MCF 10A (cell line): ENCODE measurements around the gene NUTF2. TPM values are rescaled to one million over a fixed set of nuclear protein-coding genes. Genes with fewer than 3 reads are reported as not detected.
A peak's percentile ranks its signal among the peaks of the same experiment; 100 is the strongest.

ENCODE experiments used
- BruUV-seq: library from RNA; stranded (reverse); fragments of 400-500 nt; replicated peaks from 2 replicates; lab custom pipeline; 2021; lab: Mats Ljungman, UMichigan
- CTCF ChIA-PET: fragments of 300-600 bp; sonication (Branson Sonifier 250); formaldehyde crosslinking; extraction: SDS; loops from one replicate; lab custom pipeline; 2021; ENCODE audit warnings: antibody characterized with exemption, inconsistent platforms; lab: Yijun Ruan, JAX
- POLR2A ChIA-PET: fragments of 300-600, 350-650 bp; sonication (Branson Sonifier 250); formaldehyde crosslinking; extraction: SDS; loops from one replicate; lab custom pipeline; 2020; ENCODE audit warnings: antibody characterized with exemption, inconsistent platforms; lab: Yijun Ruan, JAX
- DNase-seq: peaks from one replicate; pipeline ENCODE4 v3.0.0-alpha.2; 2018; ENCODE audit not compliant: unreplicated experiment
- H3K27ac Mint-ChIP-seq: one replicate; pipeline ENCODE4 v1.8.0; 2022; ENCODE audit warnings: mild to moderate bottlenecking, low read depth, mixed read lengths; ENCODE audit not compliant: unreplicated experiment
- H3K27me3 Mint-ChIP-seq: one replicate; pipeline ENCODE4 v1.8.0; 2022; ENCODE audit warnings: mixed read lengths; ENCODE audit not compliant: insufficient read depth, unreplicated experiment
- H3K36me3 Mint-ChIP-seq: one replicate; pipeline ENCODE4 v1.8.0; 2022; ENCODE audit warnings: mild to moderate bottlenecking, moderate library complexity, mixed read lengths; ENCODE audit not compliant: insufficient read depth, unreplicated experiment
- H3K4me1 Mint-ChIP-seq: one replicate; pipeline ENCODE4 v1.8.0; 2022; ENCODE audit warnings: mixed read lengths; ENCODE audit not compliant: insufficient read depth, unreplicated experiment
- H3K4me3 Mint-ChIP-seq: one replicate; pipeline ENCODE4 v1.8.0; 2022; ENCODE audit warnings: mild to moderate bottlenecking, moderate library complexity, mixed read lengths; ENCODE audit not compliant: unreplicated experiment
- H3K9me3 Mint-ChIP-seq: one replicate; pipeline ENCODE4 v1.8.0; 2022; ENCODE audit warnings: mixed read lengths; ENCODE audit not compliant: unreplicated experiment
- intact Hi-C: fragments of 100-400 bp; cut with micrococcal nuclease; formaldehyde crosslinking; loops from 2 replicates; pipeline ENCODE4 v1.14.1; 2022
- total RNA-seq: library from RNA; stranded (reverse); gene quantifications from 2 replicates; pipeline ENCODE4 v1.2.3, GENCODE V29; 2022
- TF ChIP-seq, protein P1 (sequence below): fragments of 200-600 bp; IDR thresholded peaks from one replicate; pipeline ENCODE4 v1.8.0; 2022; ENCODE audit warnings: antibody characterized with exemption, mild to moderate bottlenecking; ENCODE audit not compliant: unreplicated experiment

NUTF2 gene
- total RNA-seq, 1 experiment from 2014 or later: 133 TPM

DNA sequence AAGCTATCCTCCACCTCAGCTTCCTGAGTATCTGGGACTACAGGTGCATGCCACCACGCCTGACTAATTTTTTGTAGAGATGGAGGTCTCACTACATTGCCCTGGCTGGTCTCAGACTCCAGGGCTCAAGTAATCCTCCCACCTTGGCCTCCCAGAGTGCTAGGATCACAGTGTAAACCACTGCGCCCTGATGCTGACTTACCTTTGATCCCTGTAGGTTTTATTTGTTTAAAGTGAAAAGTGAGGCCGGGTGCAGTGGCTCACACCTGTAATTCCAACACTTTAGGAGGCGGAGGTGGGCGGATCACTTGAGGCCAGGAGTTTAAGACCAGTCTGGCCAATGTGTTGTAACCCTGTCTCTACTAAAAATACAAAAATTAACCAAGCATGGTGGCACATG is 55.0 kb downstream of the NUTF2 start:
- POLR2A ChIA-PET: no interaction called here
- Mint-ChIP-seq H3K27me3 (no peaks in the 10 kb centered on the region), H3K36me3 (peaks cover 52% of the 10 kb centered on the region), H3K4me1 (no peaks in the 10 kb centered on the region), H3K27ac (no peak overlapping the region), H3K9me3 (no peaks in the 10 kb centered on the region), H3K4me3 (no peak overlapping the region)
- TF ChIP-seq, protein P1, sequence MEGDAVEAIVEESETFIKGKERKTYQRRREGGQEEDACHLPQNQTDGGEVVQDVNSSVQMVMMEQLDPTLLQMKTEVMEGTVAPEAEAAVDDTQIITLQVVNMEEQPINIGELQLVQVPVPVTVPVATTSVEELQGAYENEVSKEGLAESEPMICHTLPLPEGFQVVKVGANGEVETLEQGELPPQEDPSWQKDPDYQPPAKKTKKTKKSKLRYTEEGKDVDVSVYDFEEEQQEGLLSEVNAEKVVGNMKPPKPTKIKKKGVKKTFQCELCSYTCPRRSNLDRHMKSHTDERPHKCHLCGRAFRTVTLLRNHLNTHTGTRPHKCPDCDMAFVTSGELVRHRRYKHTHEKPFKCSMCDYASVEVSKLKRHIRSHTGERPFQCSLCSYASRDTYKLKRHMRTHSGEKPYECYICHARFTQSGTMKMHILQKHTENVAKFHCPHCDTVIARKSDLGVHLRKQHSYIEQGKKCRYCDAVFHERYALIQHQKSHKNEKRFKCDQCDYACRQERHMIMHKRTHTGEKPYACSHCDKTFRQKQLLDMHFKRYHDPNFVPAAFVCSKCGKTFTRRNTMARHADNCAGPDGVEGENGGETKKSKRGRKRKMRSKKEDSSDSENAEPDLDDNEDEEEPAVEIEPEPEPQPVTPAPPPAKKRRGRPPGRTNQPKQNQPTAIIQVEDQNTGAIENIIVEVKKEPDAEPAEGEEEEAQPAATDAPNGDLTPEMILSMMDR: no peak
- intact Hi-C loops: no loop called here
- no peak for DNase-seq
- CTCF ChIA-PET: interaction anchor here (0.6 to 1.0 kb wide), 3 partner anchors 14 to 169 kb away, joined by 3 to 5 read pairs (median 3); no protein-coding TSS in a partner anchor
- no TSS peak for BruUV-seq

DNA sequence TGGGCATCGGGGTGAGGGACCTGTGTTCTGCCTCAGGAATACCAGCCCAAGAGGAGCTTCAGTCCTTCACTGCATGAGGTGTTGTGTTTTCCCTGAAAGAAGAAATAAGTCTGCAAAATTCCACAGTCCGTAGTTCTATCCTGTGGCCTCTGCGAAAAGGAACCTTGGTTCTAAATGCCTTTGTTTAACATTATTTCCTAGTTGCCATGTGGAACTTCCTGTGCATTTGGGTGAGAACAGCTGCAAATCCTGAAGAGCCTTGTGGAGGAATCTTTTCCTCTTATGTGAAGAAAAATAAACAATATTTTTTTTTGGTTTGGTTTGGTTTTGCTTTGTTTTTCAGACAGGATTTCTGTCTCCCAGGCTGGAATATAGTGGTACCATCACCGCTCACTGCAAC is 56.1 kb downstream of the NUTF2 start:
- CTCF ChIA-PET: interaction anchor here (0.5 to 3.0 kb wide), 5 partner anchors 12 to 765 kb away, joined by 3 to 11 read pairs (median 5); partner anchors contain the start of gene NRN1L
- H3K27me3 Mint-ChIP-seq: no peaks in the 10 kb centered on the region
- no TSS peak for BruUV-seq
- POLR2A ChIA-PET: no interaction called here
- no peak for DNase-seq
- no peaks in the 10 kb centered on the region for H3K9me3 Mint-ChIP-seq
- no peaks in the 10 kb centered on the region for H3K4me1 Mint-ChIP-seq
- intact Hi-C loops: no loop called here
- H3K36me3 Mint-ChIP-seq: peaks cover 46% of the 10 kb centered on the region
- no peak overlapping the region for H3K27ac Mint-ChIP-seq
- no peak overlapping the region for H3K4me3 Mint-ChIP-seq
- TF ChIP-seq, protein P1: no peak

DNA sequence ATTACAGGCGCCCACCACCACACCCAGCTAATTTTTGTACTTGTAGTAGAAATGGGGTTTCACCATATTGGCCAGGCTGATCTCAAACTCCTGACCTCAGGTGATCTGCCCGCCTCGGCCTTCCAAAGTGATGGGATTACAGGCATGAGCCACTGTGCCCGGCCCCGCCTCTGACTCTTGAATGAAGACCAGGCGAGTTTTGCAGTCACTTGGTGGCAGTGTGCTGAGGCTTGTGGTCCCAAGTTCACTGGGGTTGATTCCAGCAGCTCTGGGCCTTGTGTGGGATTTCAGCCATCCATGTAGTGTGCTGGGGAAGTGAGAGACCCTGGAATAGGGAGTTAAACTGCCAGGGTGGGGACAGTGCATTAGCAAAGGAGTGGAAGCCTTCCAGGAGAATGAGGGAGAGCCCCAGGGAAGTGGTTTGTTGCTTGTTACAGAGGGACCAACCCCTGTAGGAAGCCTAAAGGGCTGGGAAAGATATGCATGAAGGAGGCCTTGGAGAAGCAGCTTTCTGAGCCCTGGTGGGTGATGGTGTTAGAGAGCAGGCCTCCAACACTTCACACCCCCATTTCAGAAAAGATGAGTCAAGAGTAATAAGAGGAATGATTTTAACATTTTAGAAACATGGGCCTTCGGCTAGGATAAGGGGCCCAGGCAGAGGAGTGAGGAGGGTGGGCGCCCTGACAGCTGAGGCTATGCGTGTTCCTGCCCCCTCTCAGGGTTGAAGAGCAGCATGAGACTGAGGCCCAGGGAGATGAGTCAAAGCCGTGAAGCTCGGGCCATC is 60.9 kb downstream of the NUTF2 start:
- ChIA-PET POLR2A (interaction anchor here (0.5 to 1.4 kb wide), 5 partner anchors 14 to 140 kb away, joined by 3 read pairs; partner anchors contain the start of gene PSKH1), CTCF (interaction anchor here (1.2 to 2.6 kb wide), 3 partner anchors 12 to 91 kb away, joined by 4 to 10 read pairs (median 6); partner anchors contain the start of gene NRN1L)
- TF ChIP-seq, protein P1: no peak
- intact Hi-C loops: no loop called here
- Mint-ChIP-seq H3K36me3 (peaks cover 53% of the 10 kb centered on the region), H3K27me3 (no peaks in the 10 kb centered on the region), H3K4me1 (no peaks in the 10 kb centered on the region), H3K4me3 (no peak overlapping the region), H3K9me3 (no peaks in the 10 kb centered on the region), H3K27ac (no peak overlapping the region)
- no peak for DNase-seq
- BruUV-seq: no TSS peak

DNA sequence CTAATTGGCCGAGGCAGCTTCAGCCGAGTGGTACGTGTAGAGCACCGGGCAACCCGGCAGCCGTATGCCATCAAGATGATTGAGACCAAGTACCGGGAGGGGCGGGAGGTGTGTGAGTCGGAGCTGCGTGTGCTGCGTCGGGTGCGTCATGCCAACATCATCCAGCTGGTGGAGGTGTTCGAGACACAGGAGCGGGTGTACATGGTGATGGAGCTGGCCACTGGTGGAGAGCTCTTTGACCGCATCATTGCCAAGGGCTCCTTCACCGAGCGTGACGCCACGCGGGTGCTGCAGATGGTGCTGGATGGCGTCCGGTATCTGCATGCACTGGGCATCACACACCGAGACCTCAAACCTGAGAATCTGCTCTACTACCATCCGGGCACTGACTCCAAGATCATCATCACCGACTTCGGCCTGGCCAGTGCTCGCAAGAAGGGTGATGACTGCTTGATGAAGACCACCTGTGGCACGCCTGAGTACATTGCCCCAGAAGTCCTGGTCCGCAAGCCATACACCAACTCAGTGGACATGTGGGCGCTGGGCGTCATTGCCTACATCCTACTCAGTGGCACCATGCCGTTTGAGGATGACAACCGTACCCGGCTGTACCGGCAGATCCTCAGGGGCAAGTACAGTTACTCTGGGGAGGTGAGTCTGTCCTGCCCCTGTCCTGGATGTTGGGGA is 62.5 kb downstream of the NUTF2 start:
- CTCF ChIA-PET: interaction anchor here (1.9 to 2.6 kb wide), 2 partner anchors 25 to 93 kb away, joined by 6 to 10 read pairs; partner anchors contain the start of gene NRN1L
- POLR2A ChIA-PET: interaction anchor here (1.4 kb wide), 1 partner anchor 26 kb away, joined by 3 read pairs; no protein-coding TSS in a partner anchor
- H3K36me3 Mint-ChIP-seq: peaks cover 44% of the 10 kb centered on the region
- no peak overlapping the region for H3K4me3 Mint-ChIP-seq
- BruUV-seq: TSS peak; percentile 42
- H3K27me3 Mint-ChIP-seq: no peaks in the 10 kb centered on the region
- TF ChIP-seq, protein P1: no peak
- intact Hi-C loops: no loop called here
- no peak overlapping the region for H3K27ac Mint-ChIP-seq
- H3K9me3 Mint-ChIP-seq: no peaks in the 10 kb centered on the region
- DNase-seq: no peak
- H3K4me1 Mint-ChIP-seq: no peaks in the 10 kb centered on the region
